ENCODE measurements around the gene MAT1A.
A peak's percentile ranks its signal among the peaks of the same experiment; 100 is the strongest.
"Not testable (repeated sequence)": the region's sequence is repeated elsewhere in the genome, so short reads cannot be mapped to it uniquely, and the experiment has no call there.

The MAT1A gene

GRCh38 chr10:80264081-80265056 lies 25.1 kb downstream of the MAT1A start:
- DNase-seq, result no peak

DNA sequence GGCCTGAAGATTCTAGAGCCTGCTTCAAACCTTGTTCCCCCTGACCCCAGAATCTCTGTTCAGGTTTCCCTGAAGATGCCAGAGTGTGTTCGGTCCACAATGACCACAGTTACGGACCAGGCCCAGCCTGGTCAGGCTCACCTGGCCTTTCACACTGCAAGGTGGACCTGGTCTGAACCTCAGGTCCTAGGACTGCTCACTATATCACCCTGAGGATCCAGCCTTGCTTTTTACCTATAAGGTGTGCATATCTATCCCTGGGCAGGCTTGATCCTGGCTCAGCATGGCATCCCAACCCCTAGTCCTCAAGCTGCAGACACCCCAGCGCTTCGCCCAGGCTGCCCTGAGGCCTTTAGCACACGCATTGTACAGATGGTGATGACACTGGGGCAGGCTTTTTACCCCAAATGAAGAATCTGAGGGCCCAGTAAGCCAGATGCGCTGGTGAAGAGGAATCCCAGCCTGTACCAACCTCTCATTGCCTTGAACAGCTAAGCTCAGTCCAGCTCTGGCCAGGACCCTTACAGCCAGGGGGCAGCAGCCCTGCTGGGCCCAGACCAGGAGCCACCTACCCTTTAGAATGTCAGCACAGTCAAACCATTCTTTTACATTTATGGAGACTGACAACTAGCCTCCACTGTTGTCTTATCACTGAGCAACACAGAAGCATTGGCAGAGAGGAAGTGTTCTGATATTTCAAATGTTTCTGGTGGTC lies 28.0 kb downstream of the MAT1A start:
- no peak for DNase-seq

- DNase-seq, result peak; percentile 6
These were observed 28.9 kb downstream of the MAT1A start for GRCh38 chr10:80260295-80261243.

DNA sequence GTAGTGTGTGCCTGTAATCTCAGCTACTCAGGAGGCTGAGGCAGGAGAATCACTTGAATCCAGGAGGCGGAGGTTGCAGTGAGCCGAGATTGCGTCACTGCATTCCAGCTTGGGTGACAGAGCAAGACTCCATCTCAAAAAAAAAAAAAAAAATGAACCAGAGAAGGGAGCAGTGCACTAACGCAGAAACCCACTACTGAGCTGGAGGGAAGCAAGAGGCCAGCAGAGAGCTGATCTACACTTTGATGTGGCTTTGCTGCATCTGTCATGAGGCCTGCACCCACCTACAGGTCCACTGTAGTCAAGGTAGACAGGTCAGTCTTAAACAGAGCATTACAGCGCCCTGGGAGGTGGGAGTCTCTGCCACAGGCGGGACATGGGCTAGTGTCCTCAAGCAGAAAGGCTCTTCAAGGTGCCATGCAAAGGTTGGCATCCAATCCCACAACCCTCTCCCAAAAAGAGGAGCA lies 30.0 kb downstream of the MAT1A start:
- DNase-seq, result no peak

DNA sequence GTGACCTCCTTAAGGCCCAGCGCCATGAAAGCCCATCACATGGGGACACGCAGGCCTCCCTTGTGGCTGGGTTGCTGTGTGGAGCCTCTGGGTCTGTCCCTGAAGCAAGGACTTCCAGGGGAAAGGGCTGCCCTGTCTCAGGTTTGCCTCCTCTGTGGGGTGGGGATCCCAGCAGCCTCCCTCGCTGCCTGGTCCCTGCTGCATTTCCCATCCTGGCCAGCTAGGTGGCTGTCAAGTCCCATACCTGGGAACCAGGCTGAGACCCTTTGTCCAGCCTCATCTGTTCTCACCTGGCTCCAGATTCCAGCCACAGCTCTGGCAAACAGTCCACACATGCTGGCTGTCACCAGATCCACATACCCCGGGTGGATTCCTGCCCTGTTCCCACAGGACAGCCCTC lies 32.7 kb downstream of the MAT1A start:
- not testable (repeated sequence) for DNase-seq

DNA sequence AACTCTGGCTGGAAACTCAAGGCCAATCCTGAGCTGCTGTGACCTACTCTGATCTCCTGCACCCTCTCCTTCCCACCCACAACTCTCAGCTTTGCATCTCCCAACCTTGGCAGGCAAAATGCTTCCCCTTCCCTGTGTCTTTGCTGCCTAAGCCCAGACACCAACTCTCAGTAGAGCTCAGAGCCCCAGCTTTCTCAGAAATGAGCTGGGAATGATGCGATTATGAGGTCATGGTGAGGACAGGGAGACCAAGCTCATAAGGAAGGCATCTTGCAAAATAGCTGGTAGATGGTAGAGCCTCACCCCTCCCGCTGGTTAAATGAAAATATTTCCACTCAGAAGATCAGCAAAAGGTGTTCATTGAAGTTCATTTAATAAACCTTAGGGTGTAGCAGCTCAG lies 34.7 kb downstream of the MAT1A start:
- DNase-seq, result not testable (repeated sequence)

- not testable (repeated sequence) for DNase-seq
These were observed 35.5 kb downstream of the MAT1A start for GRCh38 chr10:80253963-80254271.

- DNase-seq, result no peak
These were observed 36.0 kb downstream of the MAT1A start for GRCh38 chr10:80253266-80253962.

GRCh38 chr10:80252296-80252887 lies 37.1 kb downstream of the MAT1A start:
- no peak for DNase-seq

DNA sequence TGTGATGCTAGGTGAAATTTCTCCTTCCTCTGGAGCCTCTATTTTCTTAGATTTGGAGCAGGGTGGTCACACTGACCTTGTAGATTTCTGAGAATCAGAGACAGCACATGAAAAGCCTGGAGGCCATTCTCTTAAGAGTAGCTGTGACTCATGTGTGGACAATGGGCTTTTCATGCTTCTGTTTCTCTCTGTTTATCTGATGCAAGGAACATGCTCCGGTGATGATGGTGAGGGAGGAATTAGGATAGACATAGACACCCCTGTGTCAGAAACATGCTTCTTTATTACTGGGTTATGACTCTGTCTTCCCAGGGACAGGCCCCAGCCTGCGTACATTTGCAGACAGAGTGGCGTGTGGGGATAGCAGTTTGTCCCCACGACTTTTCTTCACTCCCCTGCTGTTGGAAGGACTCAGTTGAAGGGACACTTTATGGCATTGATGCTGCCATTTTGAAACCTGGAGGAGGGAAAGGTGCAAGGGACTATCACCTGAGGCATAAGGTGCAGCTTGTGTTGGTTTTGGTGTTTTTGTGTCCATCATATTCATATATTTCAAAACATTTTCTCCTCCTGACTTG lies 37.7 kb downstream of the MAT1A start:
- not testable (repeated sequence) for DNase-seq

DNA sequence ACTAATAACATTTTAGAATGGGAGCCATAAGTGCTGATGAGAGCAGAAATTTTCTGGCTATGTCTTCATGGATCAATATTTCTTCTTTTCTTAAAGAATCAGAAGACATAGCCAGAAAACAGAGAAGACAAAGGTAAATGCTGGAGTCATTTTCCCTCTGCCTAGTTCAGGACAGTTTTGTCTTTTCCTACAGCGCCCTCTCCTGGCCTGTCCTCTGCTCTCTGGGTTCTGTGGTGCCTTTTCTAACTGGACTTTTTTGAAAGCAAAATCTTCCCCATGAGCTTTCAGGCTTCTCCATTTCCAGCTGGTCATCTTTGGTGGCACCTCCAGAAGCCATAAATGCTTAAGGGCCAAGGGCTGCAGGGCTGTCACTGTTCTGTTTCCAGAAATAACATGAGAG lies 39.1 kb downstream of the MAT1A start:
- not testable (repeated sequence) for DNase-seq

- DNase-seq, result not testable (repeated sequence)
These were observed 39.6 kb downstream of the MAT1A start for GRCh38 chr10:80249906-80250305.

DNA sequence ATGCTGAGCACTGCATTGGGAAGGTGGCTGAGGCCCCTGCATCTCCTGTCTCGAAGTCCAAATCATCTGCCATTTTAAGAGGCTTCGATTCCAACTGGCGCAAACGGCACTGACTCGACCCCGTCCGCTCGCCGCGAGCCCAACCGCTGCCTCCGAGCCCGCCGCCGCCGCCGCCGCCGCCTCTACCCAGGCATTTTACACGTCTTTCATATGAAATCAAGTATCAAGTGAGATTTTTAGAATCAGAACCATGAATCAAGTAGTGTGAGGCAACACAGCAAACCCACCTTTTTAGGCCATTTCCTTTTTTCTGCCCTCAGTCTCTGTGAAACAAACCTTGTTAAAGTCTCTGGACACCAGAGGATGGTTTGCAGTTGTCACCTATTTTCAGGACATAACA lies 41.8 kb downstream of the MAT1A start:
- DNase-seq, result not testable (repeated sequence)

DNA sequence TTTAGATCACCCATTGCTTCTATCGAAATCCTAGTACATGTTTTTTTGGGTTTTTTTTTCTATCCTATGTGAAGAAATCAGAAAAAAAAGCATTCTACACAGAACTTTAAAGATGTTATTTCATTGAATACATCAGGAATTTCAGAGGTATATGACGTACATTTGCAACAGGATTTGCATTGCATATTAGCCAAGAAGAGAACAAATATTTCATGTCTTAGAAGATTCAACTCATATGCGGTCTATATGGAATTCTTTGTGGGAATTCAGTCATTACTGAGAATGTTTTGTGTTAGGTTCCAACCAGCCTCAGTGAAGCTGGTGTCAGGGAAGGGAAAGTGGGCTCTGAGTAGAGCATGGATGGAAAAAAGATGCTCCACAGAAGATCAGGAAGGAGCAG lies 45.1 kb downstream of the MAT1A start:
- not testable (repeated sequence) for DNase-seq

DNA sequence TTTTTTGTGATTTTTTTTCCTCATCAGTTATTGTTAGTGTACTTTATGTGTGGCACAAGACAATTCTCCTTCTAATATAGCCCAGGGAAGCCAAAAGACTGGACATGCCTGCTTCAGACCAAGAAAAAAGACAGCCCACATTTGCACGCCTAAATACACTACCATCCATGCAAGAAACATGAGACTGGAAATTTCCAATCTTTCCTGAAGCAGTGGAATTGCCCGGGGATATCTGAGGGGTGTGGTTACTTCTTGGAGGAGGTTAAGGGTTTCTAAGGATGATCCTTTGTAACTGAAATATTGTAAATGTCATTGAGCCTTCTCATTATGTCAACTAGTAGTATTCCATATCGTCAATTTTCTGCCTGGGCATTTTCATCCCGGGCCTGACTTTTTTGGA lies 47.1 kb downstream of the MAT1A start:
- not testable (repeated sequence) for DNase-seq

- not testable (repeated sequence) for DNase-seq
These were observed 53.0 kb downstream of the MAT1A start for GRCh38 chr10:80236457-80236856.

DNA sequence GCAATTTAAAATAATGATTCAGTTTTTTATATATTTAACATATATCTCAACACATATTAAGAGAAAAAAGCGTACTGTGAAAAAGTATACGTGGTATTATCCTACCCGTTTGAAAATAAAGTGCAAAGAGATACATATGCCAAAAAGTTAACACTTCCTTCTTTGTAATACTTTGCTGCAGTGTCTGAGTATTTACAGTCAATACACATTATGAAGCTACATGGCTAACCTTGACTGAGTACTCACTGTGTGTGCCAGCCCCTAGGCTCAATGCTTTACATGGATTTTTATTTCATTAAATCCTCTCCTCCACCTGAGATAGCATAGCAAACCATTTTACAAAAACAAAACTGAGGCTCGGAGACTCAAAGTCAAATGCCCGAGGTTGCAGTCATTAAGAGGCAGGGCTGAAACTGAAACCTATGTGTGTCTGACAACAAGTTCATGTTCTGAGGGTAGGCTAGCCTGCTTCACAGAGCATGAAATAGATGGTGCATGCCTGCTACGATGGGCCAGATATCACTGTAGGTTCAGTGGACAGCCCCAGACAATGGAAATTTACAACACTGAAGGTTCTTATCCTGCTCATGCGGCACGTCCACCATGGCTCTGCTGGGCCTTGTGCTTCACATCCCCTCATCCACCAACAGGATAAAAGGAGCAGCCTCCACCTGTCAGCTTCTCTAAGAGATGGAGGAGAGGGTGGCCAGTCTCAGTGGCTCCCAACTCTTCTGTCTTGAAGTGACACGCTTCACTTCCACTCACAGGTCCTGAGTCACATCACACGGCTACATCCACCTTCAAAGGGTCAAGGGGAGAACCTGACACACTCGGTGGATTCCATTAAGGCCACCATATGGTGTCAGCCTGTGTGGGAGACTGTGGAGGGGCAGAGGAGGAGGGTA lies 54.9 kb downstream of the MAT1A start:
- DNase-seq, result not testable (repeated sequence)

- not testable (repeated sequence) for DNase-seq
These were observed 55.6 kb downstream of the MAT1A start for GRCh38 chr10:80233871-80234270.

DNA sequence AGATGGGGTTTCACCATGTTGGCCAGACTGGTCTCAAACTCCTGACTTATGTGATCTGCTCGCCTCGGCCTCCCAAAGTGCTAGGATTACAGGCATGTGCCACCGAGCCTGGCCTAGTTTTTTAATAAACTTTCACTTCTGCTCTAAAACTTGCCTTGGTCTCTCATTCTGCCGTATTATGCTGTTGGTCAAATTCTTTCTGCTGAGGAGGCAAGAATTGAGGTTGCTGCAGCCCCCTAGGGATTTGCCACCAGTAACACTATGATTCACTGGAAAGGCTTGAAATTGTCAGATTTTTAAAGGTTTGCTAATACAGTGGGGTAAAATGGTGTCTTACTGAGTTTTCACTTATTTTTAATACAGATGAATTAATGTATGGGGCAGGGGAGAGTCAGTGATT lies 62.7 kb downstream of the MAT1A start:
- DNase-seq, result not testable (repeated sequence)

- not testable (repeated sequence) for DNase-seq
These were observed 66.4 kb downstream of the MAT1A start for GRCh38 chr10:80223031-80223419.

Data from NCI-H2227 treated with DMSO at 0.1 percent for 48 hours (cell line).